ENCODE data around the gene SORCS2.

DNA sequence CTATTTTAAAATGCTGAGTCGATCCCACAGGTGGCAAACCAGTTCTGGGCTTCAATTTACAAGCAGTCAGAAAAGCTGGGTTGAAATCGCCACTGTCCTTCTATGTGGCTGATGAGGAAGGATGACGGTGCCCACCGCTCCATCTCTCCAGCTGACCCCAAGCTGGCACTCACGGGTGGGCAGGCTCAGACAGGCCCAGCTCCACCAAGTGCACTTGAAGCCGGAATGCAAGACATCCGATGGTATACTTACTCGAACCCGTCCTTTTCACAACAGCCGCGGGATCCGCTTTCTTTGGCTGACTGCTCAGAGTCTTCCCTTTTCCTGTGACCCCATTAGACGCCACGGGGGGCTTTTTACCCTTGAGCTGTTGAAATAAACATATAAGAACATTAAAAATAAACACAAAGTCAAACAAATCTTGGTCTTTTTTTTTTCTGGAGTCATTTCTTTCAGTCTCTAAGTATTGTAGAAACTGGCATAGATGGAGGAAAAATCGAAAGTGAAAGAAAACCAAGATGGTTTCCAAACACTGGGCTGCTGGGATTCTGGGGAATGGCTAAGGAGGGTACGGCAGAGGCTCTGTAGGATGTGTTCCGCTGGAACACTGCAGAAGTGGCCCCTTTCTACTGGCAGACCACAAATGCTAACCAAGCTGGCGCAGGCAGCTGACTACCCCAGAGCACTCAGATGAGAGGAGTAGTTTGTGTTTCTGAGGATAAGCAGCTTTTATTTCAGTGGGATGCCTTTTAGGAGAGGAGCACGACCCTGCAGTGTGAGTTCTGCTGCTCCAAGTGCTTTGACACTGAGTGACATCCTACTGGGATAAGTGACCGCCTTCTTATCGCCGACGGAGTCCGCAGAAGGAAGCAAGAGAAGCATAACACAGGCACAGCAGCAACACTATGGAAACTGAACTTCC, 586.4 kb downstream of the SORCS2 start:
- TF ChIP-seq, protein P1, sequence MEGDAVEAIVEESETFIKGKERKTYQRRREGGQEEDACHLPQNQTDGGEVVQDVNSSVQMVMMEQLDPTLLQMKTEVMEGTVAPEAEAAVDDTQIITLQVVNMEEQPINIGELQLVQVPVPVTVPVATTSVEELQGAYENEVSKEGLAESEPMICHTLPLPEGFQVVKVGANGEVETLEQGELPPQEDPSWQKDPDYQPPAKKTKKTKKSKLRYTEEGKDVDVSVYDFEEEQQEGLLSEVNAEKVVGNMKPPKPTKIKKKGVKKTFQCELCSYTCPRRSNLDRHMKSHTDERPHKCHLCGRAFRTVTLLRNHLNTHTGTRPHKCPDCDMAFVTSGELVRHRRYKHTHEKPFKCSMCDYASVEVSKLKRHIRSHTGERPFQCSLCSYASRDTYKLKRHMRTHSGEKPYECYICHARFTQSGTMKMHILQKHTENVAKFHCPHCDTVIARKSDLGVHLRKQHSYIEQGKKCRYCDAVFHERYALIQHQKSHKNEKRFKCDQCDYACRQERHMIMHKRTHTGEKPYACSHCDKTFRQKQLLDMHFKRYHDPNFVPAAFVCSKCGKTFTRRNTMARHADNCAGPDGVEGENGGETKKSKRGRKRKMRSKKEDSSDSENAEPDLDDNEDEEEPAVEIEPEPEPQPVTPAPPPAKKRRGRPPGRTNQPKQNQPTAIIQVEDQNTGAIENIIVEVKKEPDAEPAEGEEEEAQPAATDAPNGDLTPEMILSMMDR (IDR thresholded peaks at IDR 0.05): no peak
- no peak for TF ChIP-seq POLR2A (IDR thresholded peaks at IDR 0.05)

Data from right lobe of liver (tissue), 4 donors.